Gastrocnemius medialis (tissue), 4 donors: ENCODE data around the gene MAPKAPK5. TPM values are rescaled to one million over a fixed set of nuclear protein-coding genes. Genes with fewer than 3 reads are reported as not detected.

Experiments
- ATAC-seq, 2 donors: fragments of 150-250 bp; one replicate each; pipeline ENCODE4 v1.9.1; 2016
- DNase-seq, 2 donors: peaks; one replicate each; pipeline ENCODE4 v3.0.0-alpha.2; 2019
- H3K27ac ChIP-seq, 4 donors: fragments of 200-600 bp; sonication (generic); 1 replicate in 1 of 4; 2 replicates in 3 of 4; pipeline ENCODE4 v1.5.1; 2016 to 2018; ENCODE audit warnings: mild to moderate bottlenecking in 2 of 4, moderate library complexity in 1 of 4
- H3K27me3 ChIP-seq, 3 donors: fragments of 200-600 bp; sonication (generic) in 2 of 3; 1 replicate in 1 of 3; 2 replicates in 2 of 3; pipeline versions ENCODE4 v1.5.1 to v1.6.0; 2016 to 2019; ENCODE audit warnings: mild to moderate bottlenecking in 1 of 3, moderate library complexity in 1 of 3
- H3K36me3 ChIP-seq, 2 donors: fragments of 200-600 bp; sonication (generic) in 1 of 2; one replicate each; pipeline ENCODE4 v1.5.1; 2017 to 2018
- H3K4me1 ChIP-seq, 2 donors: fragments of 200-600 bp; sonication (generic) in 1 of 2; one replicate each; pipeline ENCODE4 v1.5.1; 2016 to 2017; ENCODE audit warnings: mild to moderate bottlenecking in 2 of 2
- H3K4me3 ChIP-seq, 4 donors: fragments of 200-600 bp; sonication (generic) in 3 of 4; 1 replicate in 1 of 4; 2 replicates in 3 of 4; pipeline ENCODE4 v1.5.1; 2016 to 2019; ENCODE audit warnings: mild to moderate bottlenecking in 2 of 4
- H3K9me3 ChIP-seq, 3 donors: fragments of 200-600 bp; sonication (generic) in 2 of 3; 1 replicate in 1 of 3; 2 replicates in 2 of 3; pipeline ENCODE4 v1.5.1; 2016 to 2019
- CTCF ChIP-seq, 5 experiments: fragments of 450-650 bp in 3 of 5; fragments of 200-600 bp in 2 of 5; sonication (generic) in 2 of 5; IDR thresholded peaks in 4 of 5; conservative IDR thresholded peaks in 1 of 5; 1 replicate in 4 of 5; 2 replicates in 1 of 5; pipeline ENCODE4 v1.5.1; 2016 to 2019; ENCODE audit warnings: antibody characterized with exemption in 5 of 5, mild to moderate bottlenecking in 3 of 5, moderate library complexity in 3 of 5
- POLR2A ChIP-seq, 2 donors: fragments of 450-650 bp; IDR thresholded peaks; one replicate each; pipeline ENCODE4 v1.6.1; 2017; ENCODE audit warnings: antibody characterized with exemption in 2 of 2, mild to moderate bottlenecking in 2 of 2, moderate library complexity in 2 of 2
- in situ Hi-C, 4 donors: fragments of 200-750 bp; cut with MboI; loops; one replicate each; pipeline versions ENCODE4 v1.15.0 to v1.8.0; 2017; ENCODE audit warnings: low sequenced_read_pairs in 4 of 4
- intact Hi-C: fragments of 100-400 bp; cut with DNase I; formaldehyde crosslinking; loops from one replicate; pipeline ENCODE4 v1.15.1; 2023; ENCODE audit warnings: low total_unique reads
- total RNA-seq, 4 donors: library from RNA; depleted of rRNA; stranded (reverse); fragments of >200 nt; gene quantifications; one replicate each; pipeline versions ENCODE4 v1.1.0 to v1.2.3, GENCODE V29; 2016

MAPKAPK5 gene
- total RNA-seq, result 10 to 100 TPM; 32.3 to 57.8 (median 48.0) TPM

GRCh38 chr12:111841750-111842555, at the start of gene MAPKAPK5:
TSS of gene MAPKAPK5 (plus strand) at chr12:111842228. CDS start at chr12:111842734, 506 bp downstream.
- Histone ChIP-seq H3K4me1 (peaks cover 34 to 41% of the 10 kb centered on the region in 2 donors), H3K4me3 (peak within 1 kb of the TSS; percentile 54 to 93 (median 84)), H3K9me3 (no peaks in the 10 kb centered on the region), H3K27me3 (no peaks in the 10 kb centered on the region), H3K36me3 (peaks cover 0 to 11% of the 10 kb centered on the region in 2 donors), H3K27ac (peak within 1 kb of the TSS; percentile 82 to 96 (median 90))
- in situ Hi-C loops (no loop called here), intact Hi-C loops (loop anchor here (5.0 kb wide), 1 partner anchor 170 kb away; the partner anchor contains the start of genes ERP29 and TMEM116)
- TF ChIP-seq CTCF (IDR thresholded peaks at IDR 0.05 in 4 of 5, conservative IDR thresholded peaks at IDR 0.05 in 1 of 5) (peak in 2 of 5 experiments; percentile 22 to 38), POLR2A (IDR thresholded peaks at IDR 0.05) (peak; percentile 68)
- ATAC-seq (peak; percentile 93 to 94), DNase-seq (peak; percentile 89 to 94)

GRCh38 chr12:111792856-111793235, 49.2 kb upstream of the MAPKAPK5 start:
- intact Hi-C loops (no loop called here), in situ Hi-C loops (no loop called here)
- no peak for TF ChIP-seq CTCF (IDR thresholded peaks at IDR 0.05 in 4 of 5, conservative IDR thresholded peaks at IDR 0.05 in 1 of 5)
- no peak for TF ChIP-seq POLR2A (IDR thresholded peaks at IDR 0.05)
- H3K27me3 ChIP-seq, result no peaks in the 10 kb centered on the region
- peaks cover 0 to 63% of the 10 kb centered on the region in 2 donors for H3K36me3 ChIP-seq
- ATAC-seq (no peak), DNase-seq (no peak)
- no peak overlapping the region for H3K4me3 ChIP-seq
- H3K27ac ChIP-seq, result peak overlapping the region; percentile 43 to 78 (median 54)
- H3K9me3 ChIP-seq, result no peaks in the 10 kb centered on the region
- H3K4me1 ChIP-seq, result peaks cover 0 to 7% of the 10 kb centered on the region in 2 donors

- no peaks in the 10 kb centered on the region for H3K9me3 ChIP-seq
- DNase-seq (no peak), ATAC-seq (no peak)
- peaks cover 0 to 74% of the 10 kb centered on the region in 2 donors for H3K36me3 ChIP-seq
- no peaks in the 10 kb centered on the region for H3K4me1 ChIP-seq
- peak overlapping the region in 2 of 4 donors; percentile 27 to 36 for H3K27ac ChIP-seq
- intact Hi-C loops, result no loop called here
- TF ChIP-seq POLR2A (IDR thresholded peaks at IDR 0.05) (no peak), CTCF (IDR thresholded peaks at IDR 0.05 in 4 of 5, conservative IDR thresholded peaks at IDR 0.05 in 1 of 5) (no peak)
- H3K4me3 ChIP-seq, result no peak overlapping the region
- in situ Hi-C loops, result loop anchor here in 1 of 4 donors (5.0 kb wide), 1 partner anchor 41 kb away; no protein-coding TSS in a partner anchor
- no peaks in the 10 kb centered on the region for H3K27me3 ChIP-seq
Measured at GRCh38 chr12:111798182-111798581, 43.8 kb upstream of the MAPKAPK5 start.

GRCh38 chr12:111799758-111800157, 42.3 kb upstream of the MAPKAPK5 start:
- Histone ChIP-seq H3K9me3 (no peaks in the 10 kb centered on the region), H3K27me3 (no peaks in the 10 kb centered on the region), H3K4me3 (no peak overlapping the region), H3K4me1 (no peaks in the 10 kb centered on the region), H3K27ac (peak overlapping the region in 1 of 4 donors; percentile 13), H3K36me3 (peaks cover 0 to 61% of the 10 kb centered on the region in 2 donors)
- intact Hi-C loops (no loop called here), in situ Hi-C loops (loop anchor here in 1 of 4 donors (5.0 kb wide), 1 partner anchor 42 kb away; no protein-coding TSS in a partner anchor)
- no peak for ATAC-seq
- no peak for TF ChIP-seq POLR2A (IDR thresholded peaks at IDR 0.05)
- TF ChIP-seq CTCF (IDR thresholded peaks at IDR 0.05 in 4 of 5, conservative IDR thresholded peaks at IDR 0.05 in 1 of 5), result no peak
- no peak for DNase-seq
